Astrocyte (in vitro differentiated cells and primary cell): Measurements from ENCODE around the gene IFNL1.

Source experiments
- EZH2 ChIP-seq: IDR thresholded peaks from 2 replicates; pipeline ENCODE4 v1.6.1; 2012; ENCODE audit warnings: mild to moderate bottlenecking, low read length, inconsistent platforms; ENCODE audit not compliant: insufficient read depth
- TF ChIP-seq, protein P1 (sequence below): IDR thresholded peaks from 2 replicates; pipeline ENCODE4 v1.5.1; 2011; ENCODE audit warnings: low read depth, mild to moderate bottlenecking, inconsistent platforms, low read length, moderate library complexity; ENCODE audit not compliant: insufficient read depth

DNA sequence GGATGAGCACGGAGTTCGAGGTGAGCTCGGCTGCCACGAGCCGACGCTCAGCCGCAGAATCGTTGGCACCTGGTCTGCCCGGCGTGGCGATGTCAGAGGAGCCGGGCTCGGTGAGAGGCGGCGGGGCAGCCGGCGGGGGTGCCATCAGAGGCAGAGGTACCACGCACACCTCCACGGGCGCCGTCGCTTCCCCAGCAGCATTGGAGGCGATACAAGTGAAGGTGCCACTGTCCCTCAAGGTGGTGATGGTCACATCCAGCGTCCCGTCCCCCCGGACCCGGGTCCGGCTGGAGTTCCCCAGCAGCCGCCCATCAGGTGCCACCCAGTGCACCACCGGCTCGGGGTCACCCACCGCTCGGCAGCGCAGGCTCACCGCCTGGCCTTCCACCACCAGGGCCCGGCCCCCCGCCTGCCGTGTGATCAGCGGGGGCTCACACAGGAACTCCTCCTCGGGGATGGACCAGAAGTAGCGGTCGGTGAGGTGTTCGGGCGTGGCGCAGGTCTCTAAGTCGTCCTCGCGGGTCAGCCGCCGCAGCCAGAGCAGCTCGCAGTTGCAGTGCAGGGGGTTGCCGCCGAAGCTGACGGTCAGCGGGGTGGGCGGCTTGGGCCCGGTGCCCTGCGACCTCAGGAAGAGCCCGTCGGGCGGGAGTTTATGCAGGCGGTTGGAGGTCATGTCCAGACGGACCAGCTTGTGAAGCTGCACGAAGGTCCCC lies 18.0 kb downstream of the IFNL1 start:
- TF ChIP-seq, protein P1, sequence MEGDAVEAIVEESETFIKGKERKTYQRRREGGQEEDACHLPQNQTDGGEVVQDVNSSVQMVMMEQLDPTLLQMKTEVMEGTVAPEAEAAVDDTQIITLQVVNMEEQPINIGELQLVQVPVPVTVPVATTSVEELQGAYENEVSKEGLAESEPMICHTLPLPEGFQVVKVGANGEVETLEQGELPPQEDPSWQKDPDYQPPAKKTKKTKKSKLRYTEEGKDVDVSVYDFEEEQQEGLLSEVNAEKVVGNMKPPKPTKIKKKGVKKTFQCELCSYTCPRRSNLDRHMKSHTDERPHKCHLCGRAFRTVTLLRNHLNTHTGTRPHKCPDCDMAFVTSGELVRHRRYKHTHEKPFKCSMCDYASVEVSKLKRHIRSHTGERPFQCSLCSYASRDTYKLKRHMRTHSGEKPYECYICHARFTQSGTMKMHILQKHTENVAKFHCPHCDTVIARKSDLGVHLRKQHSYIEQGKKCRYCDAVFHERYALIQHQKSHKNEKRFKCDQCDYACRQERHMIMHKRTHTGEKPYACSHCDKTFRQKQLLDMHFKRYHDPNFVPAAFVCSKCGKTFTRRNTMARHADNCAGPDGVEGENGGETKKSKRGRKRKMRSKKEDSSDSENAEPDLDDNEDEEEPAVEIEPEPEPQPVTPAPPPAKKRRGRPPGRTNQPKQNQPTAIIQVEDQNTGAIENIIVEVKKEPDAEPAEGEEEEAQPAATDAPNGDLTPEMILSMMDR: no peak
- TF ChIP-seq EZH2: no peak
